Endothelial cell of umbilical vein (primary cell): Measurements from ENCODE around the gene SPIRE2. TPM values are rescaled to one million over a fixed set of nuclear protein-coding genes. Genes with fewer than 3 reads are reported as not detected.

Experiments used
- BruUV-seq: library from RNA; stranded (reverse); fragments of 400-500 nt; replicated peaks from 2 replicates; lab custom pipeline; 2021; lab: Mats Ljungman, UMichigan
- CTCF ChIA-PET: fragments of 300-600, 350-600 bp; sonication (Branson Sonifier 250); formaldehyde crosslinking; loops from one replicate; lab custom pipeline; 2021; ENCODE audit warnings: antibody characterized with exemption, inconsistent platforms; lab: Charles Lee
- POLR2A ChIA-PET: fragments of 300-600, 350-600 bp; sonication (Branson Sonifier 250); formaldehyde crosslinking; loops from one replicate; lab custom pipeline; 2021; ENCODE audit warnings: antibody characterized with exemption, inconsistent platforms; lab: Charles Lee
- DNase-seq: peaks from one replicate; pipeline ENCODE4 v3.0.0-alpha.2; 2011; ENCODE audit warnings: low read depth, low spot score
- FAIRE-seq: peaks from 2 replicates; lab custom pipeline; 2011; peaks lifted over from hg19 to GRCh38; lab: Jason Lieb, UNC
- H2AFZ ChIP-seq: 2 replicates; pipeline ENCODE4 v1.6.0; 2012; ENCODE audit warnings: low read depth, low read length, control low read depth, inconsistent platforms
- H3K27ac ChIP-seq: 2 replicates; pipeline ENCODE4 v1.5.1; 2011; ENCODE audit warnings: low read depth, mild to moderate bottlenecking, control low read depth, low read length, moderate library complexity; ENCODE audit not compliant: insufficient read depth
- H3K27me3 ChIP-seq, 2 experiments: 2 replicates each; pipeline versions ENCODE4 v1.6.0 to v1.6.1; 2011; ENCODE audit warnings: low read length in 2 of 2, mixed read lengths in 1 of 2; ENCODE audit not compliant: control insufficient read depth in 2 of 2, insufficient read depth in 2 of 2
- H3K36me3 ChIP-seq, 2 experiments: 2 replicates in 1 of 2; 3 replicates in 1 of 2; pipeline ENCODE4 v1.5.1; 2011; ENCODE audit warnings: low read length in 2 of 2, mild to moderate bottlenecking in 1 of 2, moderate library complexity in 1 of 2; ENCODE audit not compliant: control insufficient read depth in 2 of 2, insufficient read depth in 2 of 2; ENCODE audit errors: extremely low read depth in 1 of 2
- H3K4me1 ChIP-seq: 3 replicates; pipeline ENCODE4 v1.5.1; 2011; ENCODE audit warnings: mild to moderate bottlenecking, low read length; ENCODE audit not compliant: control insufficient read depth, insufficient read depth; ENCODE audit errors: extremely low read depth
- H3K4me2 ChIP-seq: 2 replicates; pipeline ENCODE4 v1.6.1; 2011; ENCODE audit warnings: low read length, control low read depth, mixed read lengths; ENCODE audit not compliant: insufficient read depth
- H3K4me3 ChIP-seq, 3 experiments: fragments of 200-600 bp in 1 of 3; sonication (generic), shearing (Covaris generic) in 1 of 3; replicated peaks in 1 of 3; 2 replicates each; pipeline ENCODE4 v1.5.1; 2011 to 2016; ENCODE audit warnings: control low read depth in 3 of 3, low read length in 3 of 3, mild to moderate bottlenecking in 2 of 3, inconsistent platforms in 1 of 3, low read depth in 1 of 3, moderate library complexity in 1 of 3; ENCODE audit not compliant: insufficient read depth in 1 of 3
- H3K79me2 ChIP-seq: 2 replicates; pipeline ENCODE4 v1.6.0; 2012; ENCODE audit warnings: low read length, inconsistent platforms; ENCODE audit not compliant: control insufficient read depth, insufficient read depth
- H3K9ac ChIP-seq: replicated peaks from 2 replicates; pipeline ENCODE3; 2011; ENCODE audit warnings: low read length, control low read depth; ENCODE audit not compliant: insufficient read depth; ENCODE audit errors: extremely low read depth
- H3K9me1 ChIP-seq: replicated peaks from 3 replicates; pipeline ENCODE4 v1.6.0; 2011; ENCODE audit warnings: mild to moderate bottlenecking, low read length; ENCODE audit not compliant: control insufficient read depth, insufficient read depth; ENCODE audit errors: extremely low read depth
- H3K9me3 ChIP-seq: replicated peaks from 2 replicates; pipeline ENCODE4 v1.5.1; 2012; ENCODE audit warnings: low read length, inconsistent platforms; ENCODE audit not compliant: control insufficient read depth, insufficient read depth
- H4K20me1 ChIP-seq: replicated peaks from 2 replicates; pipeline ENCODE3; 2011; ENCODE audit warnings: mild to moderate bottlenecking, low read length; ENCODE audit not compliant: control insufficient read depth, insufficient read depth; ENCODE audit errors: extremely low read depth
- FOS ChIP-seq: IDR thresholded peaks from 2 replicates; pipeline ENCODE4 v1.6.1; 2011; ENCODE audit warnings: mild to moderate bottlenecking, low read length, moderate library complexity, borderline replicate concordance; ENCODE audit not compliant: insufficient read depth
- MYC ChIP-seq: IDR thresholded peaks from one replicate; pipeline ENCODE4 v1.6.1; 2011; ENCODE audit warnings: mild to moderate bottlenecking, low read depth, low read length
- dilution Hi-C: fragments of 300-500 bp; cut with MboI; formaldehyde crosslinking; loops from one replicate; pipeline ENCODE4 v1.15.0; 2019; ENCODE audit warnings: low sequenced_read_pairs; ENCODE audit not compliant: extremely low pct_ligation_motif_present
- intact Hi-C: fragments of 100-400 bp; cut with micrococcal nuclease; formaldehyde crosslinking; loops from one replicate; pipeline ENCODE4 v1.10.0; 2022
- polyA plus RNA-seq, 4 experiments: library from polyadenylated mRNA; depleted of rRNA in 3 of 4; stranded (reverse) in 3 of 4; unstranded in 1 of 4; fragments of >200 nt; gene quantifications; 2 replicates each; pipeline versions ENCODE4 v1.2.1 to v1.2.3, GENCODE V29; 2011 to 2012; ENCODE audit warnings: missing spikeins in 1 of 4
- total RNA-seq: library from RNA; stranded (reverse); gene quantifications from 2 replicates; pipeline ENCODE4 v1.2.3, GENCODE V29; 2021
- TF ChIP-seq, protein P1 (sequence below), 2 donors: IDR thresholded peaks; 1 replicate in 1 of 2; 2 replicates in 1 of 2; pipeline ENCODE4 v1.5.1; 2011; ENCODE audit warnings: low read length in 2 of 2, mild to moderate bottlenecking in 2 of 2, moderate library complexity in 2 of 2, control low read depth in 1 of 2, inconsistent platforms in 1 of 2, low read depth in 1 of 2; ENCODE audit not compliant: insufficient read depth in 1 of 2; ENCODE audit errors: extremely low read depth in 1 of 2

The SPIRE2 gene
- total and polyA plus RNA-seq, 2 donors (not counting 3 experiments of a cell fraction or from before 2014, with no cell fraction given): 1.2 to 3.1 TPM

DNA sequence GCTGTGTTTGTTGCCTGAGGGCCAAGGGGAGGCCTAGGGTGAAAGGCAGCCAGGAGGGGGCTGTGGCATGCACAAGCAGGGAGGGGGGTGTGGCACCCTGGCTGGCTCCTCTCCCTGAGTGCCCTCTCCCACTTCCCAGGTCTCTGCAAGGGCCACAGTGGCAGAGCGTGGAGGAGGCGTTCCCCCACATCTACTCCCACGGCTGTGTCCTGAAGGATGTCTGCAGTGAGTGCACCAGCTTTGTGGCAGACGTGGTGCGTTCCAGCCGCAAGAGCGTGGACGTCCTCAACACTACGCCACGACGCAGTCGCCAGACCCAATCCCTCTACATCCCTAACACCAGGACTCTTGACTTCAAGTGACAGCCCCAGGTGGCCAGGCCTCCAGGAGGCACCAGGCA lies 41.6 kb downstream of the SPIRE2 start:
- dilution Hi-C loops (no loop called here), intact Hi-C loops (no loop called here)
- Histone ChIP-seq H2AFZ (no peak overlapping the region), H3K4me2 (no peak overlapping the region), H3K27ac (no peak overlapping the region), H3K9me1 (no peaks in the 10 kb centered on the region), H3K27me3 (no peaks in the 10 kb centered on the region), H3K4me1 (peaks cover 8% of the 10 kb centered on the region), H4K20me1 (peaks cover 1% of the 10 kb centered on the region), H3K9ac (no peak overlapping the region), H3K4me3 (no peak overlapping the region), H3K9me3 (peaks cover 2% of the 10 kb centered on the region), H3K36me3 (peaks cover 0 to 2% of the 10 kb centered on the region in 2 experiments), H3K79me2 (peaks cover 7% of the 10 kb centered on the region)
- ChIA-PET POLR2A (no interaction called here), CTCF (interaction anchor here (1.2 kb wide), 1 partner anchor 9 kb away, joined by 3 read pairs; no protein-coding TSS in a partner anchor)
- FAIRE-seq: no peak
- no peak for DNase-seq
- BruUV-seq: no TSS peak
- TF ChIP-seq MYC: no peak
- TF ChIP-seq, protein P1, sequence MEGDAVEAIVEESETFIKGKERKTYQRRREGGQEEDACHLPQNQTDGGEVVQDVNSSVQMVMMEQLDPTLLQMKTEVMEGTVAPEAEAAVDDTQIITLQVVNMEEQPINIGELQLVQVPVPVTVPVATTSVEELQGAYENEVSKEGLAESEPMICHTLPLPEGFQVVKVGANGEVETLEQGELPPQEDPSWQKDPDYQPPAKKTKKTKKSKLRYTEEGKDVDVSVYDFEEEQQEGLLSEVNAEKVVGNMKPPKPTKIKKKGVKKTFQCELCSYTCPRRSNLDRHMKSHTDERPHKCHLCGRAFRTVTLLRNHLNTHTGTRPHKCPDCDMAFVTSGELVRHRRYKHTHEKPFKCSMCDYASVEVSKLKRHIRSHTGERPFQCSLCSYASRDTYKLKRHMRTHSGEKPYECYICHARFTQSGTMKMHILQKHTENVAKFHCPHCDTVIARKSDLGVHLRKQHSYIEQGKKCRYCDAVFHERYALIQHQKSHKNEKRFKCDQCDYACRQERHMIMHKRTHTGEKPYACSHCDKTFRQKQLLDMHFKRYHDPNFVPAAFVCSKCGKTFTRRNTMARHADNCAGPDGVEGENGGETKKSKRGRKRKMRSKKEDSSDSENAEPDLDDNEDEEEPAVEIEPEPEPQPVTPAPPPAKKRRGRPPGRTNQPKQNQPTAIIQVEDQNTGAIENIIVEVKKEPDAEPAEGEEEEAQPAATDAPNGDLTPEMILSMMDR (IDR thresholded peaks at IDR 0.05; ENCODE audit: extremely low read depth in 1 of 2, insufficient read depth in 1 of 2, low read depth in 1 of 2, low read length in 2 of 2): no peak

DNA sequence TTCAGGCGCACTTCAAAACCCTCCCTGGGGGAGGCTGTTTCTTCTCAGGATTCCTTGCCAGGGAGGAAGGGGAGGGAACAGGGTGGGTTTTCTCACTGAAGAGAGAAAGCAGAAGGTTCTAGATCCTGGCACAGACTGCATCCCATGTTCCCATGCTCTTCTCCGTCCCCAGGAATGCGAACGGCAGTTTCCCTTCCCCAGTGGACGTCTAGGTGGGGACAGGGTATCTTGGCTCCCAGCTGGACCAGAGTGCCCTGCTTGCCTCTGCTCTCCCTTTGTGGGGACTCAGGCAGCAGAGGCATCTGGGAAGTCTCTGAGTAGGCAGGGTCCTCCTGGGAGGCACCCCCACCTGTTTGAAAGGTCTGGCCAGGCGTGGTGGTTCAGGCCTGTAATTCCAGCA lies 42.2 kb downstream of the SPIRE2 start:
- BruUV-seq: no TSS peak
- ChIA-PET CTCF (interaction anchor here (1.2 to 2.2 kb wide), 2 partner anchors 9 to 10 kb away, joined by 3 to 7 read pairs; no protein-coding TSS in a partner anchor), POLR2A (no interaction called here)
- no peak overlapping the region for H3K27ac ChIP-seq
- intact Hi-C loops (no loop called here), dilution Hi-C loops (no loop called here)
- H3K4me2 ChIP-seq: no peak overlapping the region
- FAIRE-seq (no peak), DNase-seq (no peak)
- TF ChIP-seq FOS: no peak
- peaks cover 12% of the 10 kb centered on the region for H3K79me2 ChIP-seq
- H3K9ac ChIP-seq: no peak overlapping the region
- H4K20me1 ChIP-seq: peaks cover 4% of the 10 kb centered on the region
- no peak overlapping the region for H2AFZ ChIP-seq
- H3K36me3 ChIP-seq: peaks cover 0 to 6% of the 10 kb centered on the region in 2 experiments
- H3K9me1 ChIP-seq: no peaks in the 10 kb centered on the region
- H3K9me3 ChIP-seq: peaks cover 2% of the 10 kb centered on the region
- peaks cover 8% of the 10 kb centered on the region for H3K4me1 ChIP-seq
- no peaks in the 10 kb centered on the region for H3K27me3 ChIP-seq
- no peak overlapping the region for H3K4me3 ChIP-seq
